HepG2 (cell line): Measurements from ENCODE around the gene SEBOX. TPM values are rescaled to one million over a fixed set of nuclear protein-coding genes. Genes with fewer than 3 reads are reported as not detected.

Experiments
- ATAC-seq: fragments of 200-7000 bp; cut with Tn5 transposase; 3 replicates; pipeline ENCODE4 v1.9.1; 2020; ENCODE audit warnings: mild to moderate bottlenecking, moderate library complexity
- BruUV-seq: library from RNA; stranded (reverse); fragments of 400-500 nt; replicated peaks from 2 replicates; lab custom pipeline; 2021; lab: Mats Ljungman, UMichigan
- CTCF ChIA-PET: fragments of 300-600 bp; formaldehyde crosslinking; extraction: SDS; loops from one replicate; lab custom pipeline; 2021; ENCODE audit warnings: low total read pairs, inconsistent platforms, low intra/inter-chr PET ratio; lab: Yijun Ruan, JAX
- POLR2A ChIA-PET: fragments of 350-600 bp; sonication (Branson Sonifier 250); formaldehyde crosslinking; loops from one replicate; lab custom pipeline; 2020; ENCODE audit warnings: antibody characterized with exemption, inconsistent platforms; lab: Yijun Ruan, JAX
- DNase-seq: peaks from one replicate; pipeline ENCODE4 v3.0.0-alpha.2; 2015; ENCODE audit warnings: low spot score
- FAIRE-seq: peaks from 3 replicates; lab custom pipeline; 2011; peaks lifted over from hg19 to GRCh38; lab: Jason Lieb, UNC
- H2AFZ ChIP-seq: one replicate; pipeline ENCODE4 v1.6.1; 2011; ENCODE audit warnings: low read length, inconsistent platforms
- H3K27ac ChIP-seq: fragments of 300-600 bp; 3 replicates; pipeline ENCODE4 v1.8.0; 2011; ENCODE audit warnings: mixed run types, mild to moderate bottlenecking, mixed read lengths, low read length, inconsistent platforms; ENCODE audit not compliant: insufficient read depth; ENCODE audit errors: extremely low read length
- H3K27me3 ChIP-seq, 2 experiments: fragments of 200-600 bp in 1 of 2; 2 replicates in 1 of 2; 3 replicates in 1 of 2; pipeline versions ENCODE4 v1.6.0 to v1.8.0; 2011; ENCODE audit warnings: low read length in 2 of 2, mild to moderate bottlenecking in 2 of 2, moderate library complexity in 2 of 2, inconsistent platforms in 1 of 2; ENCODE audit not compliant: insufficient read depth in 2 of 2, control insufficient read depth in 1 of 2
- H3K36me3 ChIP-seq, 2 experiments: fragments of 200-600 bp in 1 of 2; replicated peaks in 1 of 2; 2 replicates in 1 of 2; 3 replicates in 1 of 2; pipeline versions ENCODE4 v1.5.1 to v1.8.0; 2011; ENCODE audit warnings: low read length in 2 of 2, inconsistent platforms in 1 of 2; ENCODE audit not compliant: insufficient read depth in 2 of 2, control insufficient read depth in 1 of 2
- H3K4me1 ChIP-seq: 2 replicates; pipeline ENCODE4 v1.5.1; 2012; ENCODE audit warnings: low read length, inconsistent platforms; ENCODE audit not compliant: insufficient read depth
- H3K4me2 ChIP-seq: 2 replicates; pipeline ENCODE4 v1.6.0; 2011; ENCODE audit warnings: low read depth, low read length, inconsistent platforms
- H3K4me3 ChIP-seq, 3 experiments: fragments of 200-600 bp in 1 of 3; sonication (generic), shearing (Covaris generic) in 1 of 3; replicated peaks in 1 of 3; 2 replicates each; pipeline ENCODE4 v1.5.1; 2011 to 2016; ENCODE audit warnings: low read length in 3 of 3, inconsistent platforms in 2 of 3, low read depth in 2 of 3, mild to moderate bottlenecking in 2 of 3, control low read depth in 1 of 3, mixed read lengths in 1 of 3; ENCODE audit not compliant: insufficient read depth in 1 of 3
- H3K79me2 ChIP-seq: one replicate; pipeline ENCODE4 v1.6.1; 2011; ENCODE audit warnings: low read length, inconsistent platforms; ENCODE audit not compliant: insufficient read depth
- H3K9ac ChIP-seq: 2 replicates; pipeline ENCODE4 v1.6.0; 2011; ENCODE audit warnings: mild to moderate bottlenecking, low read depth, low read length, inconsistent platforms; ENCODE audit not compliant: insufficient read depth
- H3K9me3 ChIP-seq: 2 replicates; pipeline ENCODE4 v1.5.1; 2012; ENCODE audit warnings: mild to moderate bottlenecking, low read length
- H4K20me1 ChIP-seq: 2 replicates; pipeline ENCODE4 v1.6.0; 2011; ENCODE audit warnings: inconsistent platforms, mild to moderate bottlenecking, low read length, moderate library complexity; ENCODE audit not compliant: insufficient read depth
- AGO2 ChIP-seq: fragments of 200-400 bp; formaldehyde crosslinking; optimal IDR thresholded peaks from 2 replicates; pipeline ENCODE3; 2017; ENCODE audit warnings: mild to moderate bottlenecking, low read depth, low read length, moderate library complexity
- NAIF1 ChIP-seq: sonication (generic); formaldehyde crosslinking; IDR thresholded peaks from 2 replicates; pipeline ENCODE4 v1.5.0; 2020; ENCODE audit warnings: mild to moderate bottlenecking, missing genetic modification reagents, borderline replicate concordance
- POLR2A ChIP-seq, 2 experiments: IDR thresholded peaks; 2 replicates each; pipeline ENCODE4 v1.6.1; 2011; ENCODE audit warnings: low read depth in 2 of 2, low read length in 2 of 2, mild to moderate bottlenecking in 1 of 2, moderate library complexity in 1 of 2; ENCODE audit not compliant: insufficient read depth in 1 of 2
- POLR2AphosphoS5 ChIP-seq: IDR thresholded peaks from 2 replicates; pipeline ENCODE4 v1.6.1; 2012; ENCODE audit warnings: low read depth, low read length
- ZNF136 ChIP-seq: sonication (generic); formaldehyde crosslinking; IDR thresholded peaks from 2 replicates; pipeline ENCODE4 v1.8.1; 2022; ENCODE audit warnings: low read depth, mild to moderate bottlenecking, moderate library complexity, missing genetic modification reagents
- ZNF629 ChIP-seq: sonication (generic); formaldehyde crosslinking; conservative IDR thresholded peaks from 2 replicates; pipeline ENCODE4 v1.5.0; 2020; ENCODE audit warnings: missing genetic modification reagents
- WGBS: methylation state at CpG from one replicate; pipeline ENCODE4 v1.1.6; 2017; ENCODE audit warnings: low lambda C conversion rate; 5-methylcytosine and 5-hydroxymethylcytosine counted together
- in situ Hi-C: cut with HindIII; loops from 2 replicates; pipeline ENCODE4 v1.10.0; 2017; ENCODE audit warnings: low pct_unique_long_range_greater_than_20kb; ENCODE audit not compliant: extremely low pct_ligation_motif_present
- intact Hi-C: fragments of 100-400 bp; cut with micrococcal nuclease; formaldehyde crosslinking; loops from one replicate; pipeline ENCODE4 v1.10.0; 2022; ENCODE audit not compliant: unreplicated experiment
- polyA plus RNA-seq, 8 experiments: library from polyadenylated mRNA; depleted of rRNA in 3 of 8; stranded (reverse) in 7 of 8; unstranded in 1 of 8; fragments of >200 nt; fragmentation: Illumina TruSeq in 4 of 8; extraction: Trizol in 4 of 8; gene quantifications; 2 replicates each; pipeline versions ENCODE4 v1.2.1 to v1.2.3, GENCODE V29; 2011 to 2016; ENCODE audit warnings: low read depth in 4 of 8, missing spikeins in 1 of 8, mixed read lengths in 1 of 8; ENCODE audit not compliant: insufficient read depth in 1 of 8
- total RNA-seq, 5 experiments: library from RNA; depleted of rRNA; stranded (reverse); fragments of >200 nt; fragmentation: Illumina TruSeq; extraction: Trizol; gene quantifications; 2 replicates each; pipeline ENCODE4 v1.2.3, GENCODE V29; 2016; ENCODE audit warnings: low read depth in 1 of 5

The SEBOX gene
- total and polyA plus RNA-seq, 2 of the 13 experiments (the other 11 are each of a cell fraction or from before 2014, with no cell fraction given), result not detected

DNA sequence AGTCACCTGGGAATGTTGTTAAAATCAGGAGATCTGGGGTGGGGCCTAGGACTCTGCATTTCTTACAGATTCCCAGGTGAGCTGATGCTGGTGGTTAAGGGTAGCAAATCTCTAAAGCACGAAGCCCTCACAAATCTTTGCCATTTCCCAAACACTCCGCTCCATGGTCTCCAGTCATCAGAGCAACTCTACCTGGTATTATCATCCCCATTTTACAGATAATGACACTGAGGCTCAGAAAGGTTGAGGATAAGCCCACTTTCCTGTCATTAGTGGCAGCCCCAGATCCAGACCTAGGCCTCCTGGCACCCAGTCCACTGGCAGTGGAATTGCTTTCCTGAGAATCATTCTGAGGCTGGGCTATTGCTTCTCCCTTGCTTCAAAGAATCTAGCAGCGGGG is 32.3 kb upstream of the SEBOX start:
- Histone ChIP-seq H4K20me1 (no peaks in the 10 kb centered on the region), H3K36me3 (peaks cover 9 to 19% of the 10 kb centered on the region in 2 experiments), H3K9ac (no peak overlapping the region), H3K27ac (no peak overlapping the region), H3K79me2 (no peaks in the 10 kb centered on the region), H3K4me3 (no peak overlapping the region), H3K4me1 (peaks cover 34% of the 10 kb centered on the region), H3K27me3 (no peaks in the 10 kb centered on the region), H2AFZ (no peak overlapping the region), H3K4me2 (no peak overlapping the region), H3K9me3 (no peaks in the 10 kb centered on the region)
- no peak for FAIRE-seq
- no TSS peak for BruUV-seq
- ChIA-PET CTCF (no interaction called here), POLR2A (interaction anchor here (1.2 to 4.8 kb wide), 7 partner anchors 8 to 154 kb away, joined by 3 to 33 read pairs (median 6); partner anchors contain the start of genes POLDIP2, SLC46A1 and VTN)
- WGBS, result 95% methylated on average over 2 of the region's 3 CpGs
- intact Hi-C loops, result loop anchor here (2.0 kb wide), 1 partner anchor 18 kb away; no protein-coding TSS in a partner anchor
- in situ Hi-C loops, result no loop called here
- no peak for ATAC-seq
- no peak for DNase-seq
- TF ChIP-seq NAIF1 (no peak), ZNF629 (peak; percentile 86)

DNA sequence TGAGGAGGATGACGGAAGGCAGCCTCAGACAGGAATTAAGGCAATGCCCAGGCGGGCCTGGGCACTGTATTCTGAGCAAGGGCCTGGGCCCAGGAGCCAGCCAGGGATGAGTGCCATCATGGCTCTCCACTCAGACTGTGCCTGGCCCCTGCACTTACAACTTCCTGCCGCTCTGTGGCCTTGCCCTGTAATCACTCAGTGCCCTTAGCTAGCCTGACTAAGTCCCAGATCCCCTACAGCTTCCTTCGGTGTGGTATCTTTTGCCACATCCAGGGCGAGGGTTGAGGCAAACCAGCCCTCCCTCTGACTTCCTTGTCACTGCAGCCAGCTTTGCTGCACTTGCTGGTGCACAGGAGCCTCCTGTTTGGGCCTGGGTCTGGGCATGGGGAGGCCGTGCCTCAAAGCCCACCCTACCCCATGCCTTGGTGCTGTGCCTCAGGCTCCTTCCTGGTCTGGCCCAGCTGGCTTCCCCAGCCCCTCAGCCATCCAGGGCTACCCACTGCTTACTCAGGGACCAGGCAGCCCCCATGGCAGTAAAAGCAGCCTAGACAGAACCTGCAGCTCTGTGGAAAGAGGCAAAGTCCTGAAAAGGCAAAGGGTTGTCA is 31.7 kb upstream of the SEBOX start:
- CTCF ChIA-PET, result no interaction called here
- in situ Hi-C loops, result no loop called here
- TF ChIP-seq POLR2AphosphoS5 (0 out of 2 replicates have a peak, but pooled peaks have one; percentile 27), AGO2 (peak; percentile 84), POLR2A (IDR thresholded peaks at IDR 0.05; ENCODE audit: insufficient read depth in 1 of 2, low read depth in 2 of 2, low read length in 2 of 2) (peak in 1 of 2 experiments; percentile 17; a peak in 1 of 4 replicates), ZNF136 (CRISPR knock-in tag) (no peak)
- TF ChIP-seq, all 625 proteins: peak for 3
- no peak for FAIRE-seq
- H3K27me3 ChIP-seq, result no peaks in the 10 kb centered on the region
- H3K4me2 ChIP-seq, result no peak overlapping the region
- POLR2A ChIA-PET, result interaction anchor here (1.4 to 4.8 kb wide), 5 partner anchors 8 to 39 kb away, joined by 4 to 33 read pairs (median 18); partner anchors contain the start of genes POLDIP2, SLC46A1 and VTN
- no peaks in the 10 kb centered on the region for H4K20me1 ChIP-seq
- H3K79me2 ChIP-seq, result no peaks in the 10 kb centered on the region
- H3K27ac ChIP-seq, result no peak overlapping the region
- intact Hi-C loops, result loop anchor here (2.0 kb wide), 1 partner anchor 18 kb away; no protein-coding TSS in a partner anchor
- H3K9ac ChIP-seq, result no peak overlapping the region
- ATAC-seq, result peak; percentile 17
- 100% methylated on average over 5 of the region's 6 CpGs for WGBS
- no peak overlapping the region for H2AFZ ChIP-seq
- no peak for DNase-seq
- H3K4me3 ChIP-seq, result no peak overlapping the region
- peaks cover 7 to 14% of the 10 kb centered on the region in 2 experiments; a peak in 4 of 5 replicates for H3K36me3 ChIP-seq
- peaks cover 34% of the 10 kb centered on the region for H3K4me1 ChIP-seq
- BruUV-seq, result no TSS peak
- no peaks in the 10 kb centered on the region for H3K9me3 ChIP-seq
